NOMO-1 treated with DMSO at 0.1 percent for 48 hours (cell line): ENCODE measurements around the gene DAZAP2.
"Not testable (repeated sequence)": the region's sequence is repeated elsewhere in the genome, so short reads cannot be mapped to it uniquely, and the experiment has no call there.

Experiments used
- DNase-seq: peaks from one replicate; lab custom pipeline; 2025; ENCODE audit not compliant: unreplicated experiment; lab: John Stamatoyannopoulos, UW

Gene DAZAP2

DNA sequence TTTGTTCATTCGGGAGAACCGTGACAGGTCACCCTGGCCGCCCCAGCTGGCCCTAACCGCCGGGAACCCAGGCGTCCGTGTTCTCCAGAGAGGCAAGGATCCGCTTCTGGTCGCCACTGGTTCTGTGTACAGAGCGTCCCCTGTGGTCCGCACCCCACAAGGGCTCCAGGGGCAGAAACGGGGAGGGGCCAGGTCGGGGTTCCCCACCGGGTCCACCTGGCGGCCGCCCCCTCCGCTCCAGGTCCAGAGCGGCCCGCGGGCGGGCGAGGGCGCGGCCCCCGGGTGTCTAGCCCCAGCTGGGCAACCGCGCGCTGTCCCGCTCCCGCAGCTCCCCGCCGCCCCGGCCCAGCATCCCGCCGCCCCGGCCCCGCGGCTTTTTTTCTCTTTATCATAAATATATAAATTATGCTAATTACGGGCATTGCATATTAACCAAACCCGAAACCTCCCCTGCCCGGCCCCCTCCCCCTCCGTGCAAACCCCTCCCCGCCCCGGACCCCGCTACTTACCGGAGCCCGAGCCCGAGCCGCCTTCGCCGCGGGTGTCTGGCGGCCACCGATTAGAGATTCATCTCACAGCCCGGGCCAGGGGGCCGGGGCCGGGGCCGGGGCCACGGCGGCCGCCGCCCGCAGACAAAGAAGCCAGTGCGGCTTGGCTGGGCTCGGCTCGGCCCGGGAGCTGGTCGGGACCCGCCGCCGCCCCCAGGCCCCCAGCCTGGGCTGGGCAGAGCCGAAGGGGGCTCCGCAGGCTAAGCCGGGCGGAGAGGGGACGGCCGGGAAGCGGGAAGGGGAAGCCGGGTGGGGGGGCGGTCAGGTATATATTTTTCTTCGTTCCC is 21.3 kb upstream of the DAZAP2 start:
- DNase-seq = no peak

DNA sequence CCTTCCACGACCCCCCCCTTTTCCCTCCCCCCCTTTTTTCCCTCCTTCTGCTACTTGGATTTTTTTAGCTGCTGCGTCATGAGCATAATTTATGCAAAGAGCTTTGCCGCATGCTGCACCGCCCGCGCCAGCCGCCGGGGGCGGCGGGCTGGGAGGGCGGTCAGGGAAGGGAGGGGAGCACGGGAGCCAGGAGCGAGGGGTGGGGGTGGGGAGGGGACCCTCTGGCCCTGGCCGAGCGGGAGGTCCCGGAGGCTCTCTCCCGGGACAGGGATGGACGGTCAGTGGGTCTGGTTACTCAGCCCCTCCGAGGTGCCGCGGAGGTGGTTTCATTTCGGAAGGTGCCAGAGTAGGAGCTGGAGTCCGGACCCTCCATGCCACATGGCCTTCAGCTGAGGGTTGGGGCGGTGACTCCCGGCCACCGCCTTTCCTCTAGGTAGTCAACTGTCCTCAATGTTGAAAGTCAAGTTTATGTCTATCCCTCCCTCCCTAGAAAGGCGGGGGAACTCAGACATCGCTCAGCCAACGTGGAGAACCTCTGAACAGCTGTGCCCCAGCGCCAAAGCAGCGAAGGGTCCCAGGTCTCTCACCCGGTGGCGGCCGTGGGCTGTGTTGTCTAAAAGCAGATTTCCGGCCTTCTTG is 20.5 kb upstream of the DAZAP2 start, which contains the start of gene POU6F1:
Gene POU6F1, minus strand, starts transcription at position 95 of the 639 bp plus-strand sequence. CDS start 11,226 bp downstream, outside the sequence.
- peak; percentile 68 for DNase-seq

DNA sequence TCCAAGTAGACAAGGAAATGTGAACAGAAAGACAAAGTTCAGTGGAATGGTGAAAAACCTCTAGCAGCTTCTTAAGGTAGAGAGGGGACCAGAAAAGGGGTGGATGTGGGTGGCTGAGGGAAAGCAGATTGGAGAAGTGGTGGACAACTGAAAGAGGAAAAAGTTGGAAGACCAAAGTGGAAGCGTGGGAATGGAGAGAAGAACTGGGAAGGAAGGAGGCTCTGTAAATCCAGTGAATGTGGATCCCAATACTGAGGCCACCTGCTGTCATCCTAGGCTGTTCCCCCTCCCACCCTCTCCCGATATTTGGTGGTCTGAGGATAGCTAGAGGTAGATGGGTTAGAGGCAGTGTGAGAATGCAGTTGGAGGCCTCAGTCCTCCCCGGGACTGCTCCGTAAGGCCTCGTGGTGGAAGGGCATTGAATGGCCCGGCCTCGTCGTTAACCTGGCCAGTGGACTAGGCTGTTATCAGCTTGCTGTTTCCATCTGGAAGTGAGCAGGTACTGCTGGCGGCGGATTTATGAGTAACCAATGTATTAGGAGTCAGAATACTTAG is 19.9 kb upstream of the DAZAP2 start:
- DNase-seq = no peak

DNA sequence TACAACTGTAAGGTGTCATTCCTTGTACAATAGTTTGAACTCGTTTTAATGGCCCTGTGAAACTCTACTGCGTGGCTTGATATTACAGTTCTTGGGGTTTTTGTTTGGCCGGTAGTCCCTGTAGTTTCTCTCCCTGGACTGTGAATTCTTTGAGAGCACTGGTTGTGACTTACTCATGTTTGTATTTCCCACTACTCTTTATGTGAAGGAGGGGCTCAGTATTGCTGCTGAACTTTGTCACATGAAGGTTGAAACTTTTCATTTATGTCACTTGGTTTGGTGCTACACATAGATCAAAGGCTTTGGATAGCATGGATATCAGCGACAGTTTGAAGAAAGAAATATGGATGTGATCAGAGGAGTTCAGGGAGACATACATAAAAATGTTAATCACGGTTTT is 19.3 kb upstream of the DAZAP2 start:
- no peak for DNase-seq

DNA sequence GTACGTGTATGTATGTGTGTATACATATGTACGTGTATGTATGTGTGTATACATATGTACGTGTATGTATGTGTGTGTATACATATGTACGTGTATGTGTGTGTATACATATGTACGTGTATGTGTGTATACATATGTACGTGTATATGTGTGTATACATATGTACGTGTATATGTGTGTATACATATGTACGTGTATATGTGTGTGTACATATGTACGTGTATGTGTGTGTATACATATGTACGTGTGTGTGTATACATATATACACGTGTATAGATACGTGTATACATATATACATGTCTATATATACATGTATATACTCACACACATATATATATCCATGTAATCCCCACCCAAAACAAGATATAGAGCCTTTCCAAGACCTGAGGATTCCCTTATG is 18.8 kb upstream of the DAZAP2 start:
- not testable (repeated sequence) for DNase-seq

DNA sequence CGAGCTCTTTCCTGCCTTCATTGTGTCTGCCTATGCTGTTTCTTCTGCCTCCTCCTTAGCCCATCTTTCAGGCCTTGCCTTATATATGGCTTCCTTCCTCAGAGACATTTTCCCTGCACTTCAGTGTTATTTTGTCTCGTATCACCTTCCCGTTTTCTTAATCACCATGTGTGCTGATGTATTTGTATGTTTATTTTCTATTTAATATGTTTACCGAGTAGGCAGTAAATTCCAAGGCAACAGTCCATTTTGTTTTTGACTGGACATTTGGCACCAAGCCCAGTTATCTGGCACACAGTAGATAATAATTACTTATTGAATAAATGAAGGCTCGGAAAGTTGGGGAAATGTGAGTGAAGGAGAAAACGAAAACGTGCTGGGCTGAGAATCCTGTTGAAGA is 16.2 kb upstream of the DAZAP2 start:
- no peak for DNase-seq

DNA sequence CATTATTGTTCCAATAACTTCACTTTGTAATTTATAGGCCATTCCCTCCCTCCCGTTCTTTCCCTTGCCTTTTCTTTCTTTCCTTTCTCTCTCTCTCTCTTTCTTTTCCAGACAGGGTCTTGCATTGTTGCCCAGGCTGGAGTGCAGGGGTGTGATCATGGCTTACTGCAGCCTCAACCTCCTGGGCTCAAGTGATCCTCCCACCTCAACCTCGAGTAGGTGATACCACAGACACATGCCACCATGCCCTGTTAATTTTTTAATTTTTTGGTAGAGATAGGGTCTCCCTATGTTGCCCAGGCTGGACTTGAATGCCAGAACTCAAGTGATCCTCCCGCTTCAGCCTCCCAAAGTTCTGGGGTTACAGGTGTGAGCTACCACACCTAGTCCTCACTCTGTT is 14.0 kb upstream of the DAZAP2 start:
- no peak for DNase-seq

DNA sequence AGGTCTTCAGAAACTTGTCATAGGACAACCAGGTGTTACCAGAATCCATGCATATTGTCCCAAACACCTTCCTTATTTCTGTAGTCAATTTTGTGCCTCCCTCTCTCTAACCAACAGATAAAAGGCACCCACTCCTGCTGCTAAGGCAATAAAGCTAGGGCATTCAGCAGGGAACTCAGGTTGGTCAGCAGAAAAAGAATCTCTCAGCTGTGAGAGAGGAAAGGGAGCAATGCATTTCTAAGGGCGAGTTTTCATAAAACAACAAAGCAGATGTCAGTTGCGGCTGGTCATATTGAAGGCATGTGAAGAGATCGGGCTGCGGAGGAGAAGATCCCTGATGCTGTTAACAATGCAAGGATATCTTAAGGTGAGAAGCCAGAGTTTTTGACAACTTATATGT is 13.4 kb upstream of the DAZAP2 start:
- no peak for DNase-seq

DNA sequence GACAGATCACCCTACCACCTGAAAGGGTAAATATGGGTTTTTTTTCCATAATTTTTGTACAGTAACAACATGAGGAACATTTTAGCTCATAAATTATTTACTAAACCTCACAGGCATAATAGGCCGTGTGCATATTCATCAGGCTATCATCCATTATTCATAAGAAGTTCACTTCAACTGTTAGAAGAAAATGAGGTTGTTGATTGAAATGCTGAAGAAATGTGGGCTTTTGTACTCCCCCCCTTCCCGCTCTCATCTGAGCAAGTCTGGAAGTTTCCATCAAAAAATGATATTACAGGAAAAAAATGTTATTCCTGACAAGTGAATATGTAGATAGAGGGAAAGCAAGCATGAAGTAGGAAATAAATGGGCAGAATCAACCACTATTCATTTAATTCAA is 12.9 kb upstream of the DAZAP2 start:
- no peak for DNase-seq

DNA sequence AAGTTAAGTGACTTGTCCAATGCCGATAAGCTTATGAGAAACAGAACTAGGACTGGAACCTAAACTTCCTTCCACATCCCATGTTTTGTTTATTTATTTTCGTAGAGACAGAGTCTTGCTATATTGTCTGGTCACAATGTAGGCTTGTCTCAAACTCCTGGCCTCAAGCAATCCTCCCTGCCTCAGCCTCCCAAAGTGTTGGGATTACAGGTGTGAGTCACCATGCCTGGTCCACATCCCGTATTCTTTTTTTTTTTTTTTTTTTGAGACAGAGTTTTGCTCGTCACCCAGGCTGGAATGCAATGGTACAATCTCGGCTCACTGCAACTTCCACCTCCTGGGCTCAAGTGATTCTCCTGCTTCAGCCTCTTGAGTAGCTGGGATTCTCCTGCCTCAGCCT is 11.5 kb upstream of the DAZAP2 start:
- DNase-seq = not testable (repeated sequence)

DNA sequence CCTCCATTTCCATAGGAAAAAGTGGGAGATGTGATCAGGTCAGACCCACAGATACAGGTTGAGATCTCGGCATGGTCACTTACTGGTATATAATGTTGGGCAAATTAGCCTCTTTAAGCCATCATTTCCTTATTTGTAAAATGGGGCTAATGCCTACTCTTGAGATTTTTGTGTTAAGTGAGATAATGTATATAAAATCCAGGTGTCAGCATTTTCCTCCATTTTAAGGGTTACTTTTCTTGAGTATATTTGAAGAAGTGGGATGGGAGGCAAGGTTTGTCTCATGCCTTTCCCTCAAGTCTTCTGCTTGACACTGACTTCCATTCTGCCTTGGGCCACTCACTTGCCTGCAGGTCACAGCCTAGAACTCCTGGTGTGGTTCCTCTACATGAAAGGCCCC is 10.7 kb upstream of the DAZAP2 start:
- no peak for DNase-seq

DNA sequence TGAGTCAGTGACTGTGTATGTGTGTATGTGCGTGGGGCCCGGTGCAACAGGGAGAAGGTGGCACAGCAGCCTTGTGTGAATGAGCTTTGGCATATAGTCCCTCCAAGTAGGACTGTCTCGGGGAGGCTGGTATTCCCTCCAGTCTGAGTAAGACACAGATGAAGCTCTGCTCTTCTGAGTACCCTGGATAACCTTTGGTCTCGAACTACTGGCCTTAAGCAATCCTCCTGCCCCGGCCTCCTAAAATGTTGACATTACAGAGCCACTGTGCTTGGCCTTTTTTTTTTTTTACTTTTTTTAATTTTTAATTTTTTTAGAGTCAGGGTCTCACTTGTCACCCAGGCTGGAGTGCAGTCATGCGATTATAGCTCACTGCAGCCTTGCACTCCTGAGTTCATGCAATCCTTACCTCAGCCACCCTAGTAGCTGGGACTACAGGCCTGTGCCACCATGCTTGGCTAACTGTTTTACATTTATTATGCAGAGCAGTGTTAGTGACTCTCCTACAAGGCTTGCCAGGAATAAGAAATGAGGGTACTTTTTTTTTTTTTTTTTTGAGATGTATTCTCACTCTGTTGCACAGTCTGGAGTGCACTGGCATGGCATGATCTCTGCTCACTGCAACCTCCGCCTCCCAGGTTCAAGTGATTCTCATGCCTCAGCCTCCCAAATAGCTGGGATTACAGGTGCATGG is 9.4 kb upstream of the DAZAP2 start:
- DNase-seq = no peak

DNA sequence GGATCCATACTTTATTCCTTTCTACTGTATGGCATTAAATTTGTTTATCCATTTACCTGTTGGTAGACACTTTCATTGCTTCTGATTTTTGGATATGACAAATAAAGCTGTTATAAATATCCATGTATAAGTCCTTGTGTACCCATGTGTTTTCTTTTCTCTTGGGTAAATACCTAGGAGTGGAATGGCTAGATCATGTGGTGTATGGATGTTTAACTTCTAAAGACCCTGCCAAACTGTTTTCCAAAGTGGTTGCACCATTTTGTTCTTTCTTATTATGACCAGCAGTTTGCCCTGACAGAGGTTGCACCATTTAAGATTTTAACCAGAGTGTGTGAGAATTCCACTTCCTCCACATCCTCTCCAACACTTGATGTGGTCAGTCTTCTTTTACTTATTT is 6.0 kb upstream of the DAZAP2 start:
- DNase-seq = no peak

DNA sequence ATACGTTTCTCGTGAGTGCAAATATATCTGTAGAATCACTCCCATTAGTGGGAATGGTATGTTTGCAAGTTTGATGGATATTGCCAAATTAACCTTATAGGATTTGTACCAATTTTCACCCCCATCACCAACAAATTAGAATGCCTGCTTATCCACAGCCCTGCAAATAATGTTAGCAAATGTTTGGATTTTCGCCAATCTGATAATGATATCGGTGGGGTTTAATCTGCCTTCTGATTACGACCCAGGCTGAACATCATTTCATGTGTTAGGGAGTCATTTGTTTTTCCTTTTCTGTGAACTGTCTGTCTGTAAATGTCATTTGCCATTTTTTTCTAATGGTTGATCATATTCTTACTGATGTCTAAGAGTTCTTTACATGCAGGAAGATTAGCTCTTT is 4.1 kb upstream of the DAZAP2 start:
- no peak for DNase-seq

DNA sequence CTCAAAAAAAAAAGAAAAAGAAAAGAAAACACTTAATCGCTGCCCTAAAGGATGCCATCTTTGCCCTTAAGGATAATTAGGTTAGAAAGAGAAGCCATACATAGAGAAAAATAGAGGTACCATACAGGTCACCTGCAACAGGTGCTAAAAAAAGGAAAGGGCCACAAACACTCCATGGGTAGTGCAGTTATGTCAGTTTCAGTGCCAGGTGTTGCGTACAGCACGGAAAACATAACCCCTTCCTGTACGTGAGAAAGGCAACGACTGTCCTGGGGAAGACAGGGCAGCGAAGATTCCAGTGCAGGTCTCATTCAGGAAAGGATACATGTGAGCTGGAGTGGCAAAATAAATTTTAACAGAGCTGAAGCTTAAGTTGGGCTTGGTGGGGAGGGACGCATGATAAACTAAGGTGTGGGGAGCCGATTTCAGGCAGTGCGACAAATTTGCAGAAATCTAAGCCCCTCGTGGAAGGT is 553 bp upstream of the DAZAP2 start:
- DNase-seq = no peak

DNA sequence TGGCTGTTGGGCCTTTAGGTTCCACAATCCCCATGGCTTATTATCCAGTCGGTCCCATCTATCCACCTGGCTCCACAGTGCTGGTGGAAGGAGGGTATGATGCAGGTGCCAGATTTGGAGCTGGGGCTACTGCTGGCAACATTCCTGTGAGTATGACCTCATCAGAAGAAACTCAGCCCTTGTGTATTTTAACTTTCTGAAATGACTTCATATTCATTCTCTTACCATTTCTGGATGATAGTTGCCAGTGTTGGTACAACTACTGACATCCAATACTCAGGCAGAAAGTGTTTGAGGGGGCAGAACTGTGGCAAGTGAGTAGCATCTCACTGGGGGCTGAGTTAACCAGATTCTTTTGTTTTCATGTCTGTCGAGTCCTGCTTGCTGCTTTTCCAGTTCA is 2.3 kb downstream of the DAZAP2 start:
- no peak for DNase-seq

DNA sequence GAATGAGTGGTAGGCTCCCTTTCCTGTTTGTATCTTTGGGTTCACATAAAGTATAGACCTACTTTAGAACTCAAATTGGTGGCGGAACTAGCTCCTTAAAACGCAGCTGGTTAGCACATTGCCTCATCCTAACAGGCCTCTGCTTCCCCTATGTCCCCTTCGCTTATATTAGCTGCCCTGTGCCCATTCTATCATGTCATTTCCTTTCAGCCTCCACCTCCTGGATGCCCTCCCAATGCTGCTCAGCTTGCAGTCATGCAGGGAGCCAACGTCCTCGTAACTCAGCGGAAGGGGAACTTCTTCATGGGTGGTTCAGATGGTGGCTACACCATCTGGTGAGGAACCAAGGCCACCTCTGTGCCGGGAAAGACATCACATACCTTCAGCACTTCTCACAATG is 3.5 kb downstream of the DAZAP2 start:
- peak; percentile 92 for DNase-seq

DNA sequence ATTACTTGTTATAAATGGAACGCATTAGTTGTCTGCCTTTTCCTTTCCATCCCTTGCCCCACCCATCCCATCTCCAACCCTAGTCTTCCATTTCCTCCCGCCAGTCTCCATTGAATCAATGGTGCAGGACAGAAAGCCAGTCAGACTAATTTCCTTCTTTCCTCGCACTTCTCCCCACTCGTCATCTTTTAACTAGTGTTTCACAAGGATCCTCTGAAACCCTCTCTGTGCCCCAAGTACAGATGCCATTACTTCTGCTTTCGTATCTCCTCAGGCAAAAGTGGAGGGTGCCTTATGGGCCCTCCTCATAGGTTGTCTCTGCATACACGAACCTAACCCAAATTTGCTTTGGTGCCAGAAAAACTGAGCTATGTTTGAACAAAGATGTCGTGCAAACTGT is 4.2 kb downstream of the DAZAP2 start:
- peak; percentile 92 for DNase-seq

DNA sequence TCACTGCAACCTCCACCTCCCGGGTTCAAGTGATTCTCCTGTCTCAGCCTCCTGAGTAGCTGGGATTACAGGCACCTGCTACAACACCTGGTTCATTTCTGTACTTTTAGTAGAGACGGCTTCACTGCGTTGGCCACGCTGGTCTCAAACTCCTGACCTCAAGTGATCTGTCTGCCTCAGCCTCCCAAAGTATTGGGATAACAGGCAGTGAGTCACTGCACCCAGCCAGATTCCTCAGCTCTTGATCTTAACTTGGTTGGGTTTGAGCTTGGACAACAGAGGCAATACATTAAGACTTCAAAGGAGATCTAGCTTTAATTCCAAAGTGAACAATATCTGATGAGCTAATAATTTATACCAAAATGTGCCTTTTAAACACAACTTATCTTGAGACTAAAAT is 5.6 kb downstream of the DAZAP2 start:
- no peak for DNase-seq

DNA sequence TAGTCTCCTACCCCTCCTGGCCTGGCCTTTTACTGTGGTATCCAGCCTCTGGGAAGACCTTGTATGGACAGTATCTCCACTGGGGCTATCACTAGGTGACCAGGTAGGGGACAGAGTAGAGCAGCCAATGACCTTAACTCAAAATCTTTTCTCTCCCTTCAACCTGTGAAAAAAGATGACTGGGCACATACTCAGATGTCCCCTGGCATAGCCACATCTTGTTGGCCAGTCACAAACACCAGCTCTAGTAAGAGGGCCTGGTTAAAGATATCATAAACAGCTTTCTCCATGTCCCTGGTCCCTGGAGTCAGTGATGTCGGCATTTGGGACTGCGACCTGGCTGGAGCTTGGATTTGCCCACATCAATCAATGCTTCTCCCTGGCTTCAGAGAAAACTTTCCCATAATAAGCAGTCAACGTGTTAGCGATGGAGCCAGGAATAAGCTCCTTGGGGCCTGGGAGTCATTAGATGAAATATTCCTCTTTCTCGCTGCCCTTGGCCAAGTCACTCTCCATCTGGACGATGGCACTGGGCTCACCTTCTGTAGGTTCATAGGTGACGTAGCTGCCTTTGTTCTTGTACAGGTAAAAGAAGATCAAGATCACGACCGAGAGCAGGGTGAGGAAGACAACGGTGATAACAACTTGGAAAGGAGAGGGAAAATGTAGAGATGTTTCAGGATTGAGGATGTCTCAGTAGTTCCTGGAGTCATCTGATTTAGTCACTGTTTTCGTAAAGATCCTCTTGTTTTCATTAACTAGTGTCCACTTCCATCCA is 7.0 kb downstream of the DAZAP2 start:
- DNase-seq = no peak
